Inferior parietal cortex (tissue), 1 donor: ENCODE data around the gene PRDM11.
"Not testable (repeated sequence)": the region's sequence is repeated elsewhere in the genome, so short reads cannot be mapped to it uniquely, and the experiment has no call there.

ENCODE experiments used
- DNase-seq: peaks from one replicate; pipeline ENCODE4 v3.0.0-alpha.2; 2016; ENCODE audit errors: extremely low spot score

Gene PRDM11

DNA sequence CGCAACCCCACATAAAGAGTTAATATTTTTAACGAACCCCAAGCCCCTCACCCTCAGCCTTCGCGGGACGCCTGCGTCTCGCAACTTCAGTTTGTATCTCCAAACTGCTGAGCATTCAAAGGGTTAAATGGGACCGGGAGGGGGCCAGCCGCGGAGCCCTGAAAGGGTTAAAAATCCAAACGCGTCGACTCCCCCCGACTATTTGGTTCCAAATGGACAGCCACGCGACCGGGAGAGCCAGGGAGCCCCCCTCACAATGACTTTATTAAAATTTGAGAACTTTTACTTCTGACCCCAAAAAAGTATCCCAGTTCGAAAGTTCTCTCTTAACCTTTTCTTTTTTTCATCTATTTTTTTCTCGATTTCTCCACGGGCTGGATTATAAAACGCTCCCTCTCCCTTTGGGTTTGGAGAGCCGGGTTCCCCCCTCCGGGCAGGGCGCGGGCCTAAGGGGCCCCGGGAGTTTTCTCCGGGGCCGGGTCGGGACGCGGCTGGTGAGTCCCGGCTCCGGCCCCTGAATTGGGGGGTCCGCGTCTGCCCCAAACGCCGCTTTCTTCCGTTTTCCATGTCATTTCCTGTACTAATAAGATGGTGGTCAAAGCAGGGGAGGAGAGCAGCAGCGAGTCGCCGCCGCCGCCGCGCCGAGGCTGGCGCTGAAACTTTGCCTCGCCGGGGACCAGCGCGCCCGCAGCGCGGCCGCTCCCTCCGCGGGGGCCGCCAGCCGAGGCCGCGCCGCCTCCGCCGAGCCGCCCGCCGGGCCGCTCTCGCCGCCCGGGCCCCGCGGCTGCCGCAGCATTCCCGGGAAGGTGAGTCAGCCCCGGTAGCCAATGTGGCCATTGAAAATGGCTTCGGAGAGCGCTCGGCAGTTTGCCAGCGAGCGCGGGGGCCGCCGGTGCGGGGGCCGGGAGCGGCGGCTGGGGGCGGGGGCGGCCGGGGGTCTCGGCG is at the start of gene PRDM11:
Gene PRDM11 (plus strand): TSS at position 568 of the 945 bp plus-strand sequence. CDS start 35,128 bp downstream, outside the sequence.
- peak; percentile 39 for DNase-seq

- peak; percentile 61 for DNase-seq
These were observed 48.5 kb upstream of the PRDM11 start for GRCh38 chr11:45097721-45098493.

DNA sequence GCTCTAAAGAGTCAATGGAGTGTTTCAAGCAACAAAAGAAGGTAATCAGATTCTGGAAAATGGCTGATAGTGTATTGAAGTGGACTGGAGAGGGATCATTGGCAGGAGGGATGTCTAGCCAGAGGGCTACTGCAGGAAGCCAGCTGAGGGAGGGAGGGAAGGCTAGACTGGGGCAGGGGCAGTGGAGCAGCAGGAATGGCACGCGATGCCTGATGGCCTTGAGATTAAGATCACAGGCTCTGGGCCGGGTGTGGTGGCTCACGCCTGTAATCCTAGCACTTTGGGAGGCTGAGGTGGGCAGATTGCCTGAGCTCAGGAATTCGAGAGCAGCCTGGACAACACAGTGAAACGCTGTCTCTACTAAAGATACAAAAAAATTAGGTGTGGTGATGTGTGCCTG is 47.5 kb upstream of the PRDM11 start:
- DNase-seq, result no peak

GRCh38 chr11:45100339-45100738 is 46.1 kb upstream of the PRDM11 start:
- no peak for DNase-seq

DNA sequence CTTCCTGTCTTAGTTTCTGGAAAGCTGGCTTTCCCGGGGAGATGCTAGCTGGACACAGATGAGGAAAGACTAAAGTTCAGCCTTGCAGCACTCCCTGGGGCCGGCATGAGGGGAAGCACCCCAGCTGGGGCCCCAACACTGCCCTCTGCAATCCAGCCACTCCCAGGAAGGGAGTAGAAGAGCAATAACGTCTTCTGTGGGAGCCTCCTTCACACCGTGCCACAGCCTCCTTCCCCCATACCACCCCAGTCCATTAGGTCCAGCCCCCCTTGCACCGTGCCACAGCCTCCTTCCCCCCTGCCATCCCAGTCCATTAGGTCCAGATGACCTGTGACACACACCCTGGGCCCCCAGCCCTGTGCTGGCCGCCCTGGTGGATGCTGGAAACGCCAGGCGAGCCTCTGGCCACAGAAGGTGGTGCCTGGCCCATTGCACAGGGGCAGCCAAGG is 44.1 kb upstream of the PRDM11 start:
- DNase-seq, result no peak

DNA sequence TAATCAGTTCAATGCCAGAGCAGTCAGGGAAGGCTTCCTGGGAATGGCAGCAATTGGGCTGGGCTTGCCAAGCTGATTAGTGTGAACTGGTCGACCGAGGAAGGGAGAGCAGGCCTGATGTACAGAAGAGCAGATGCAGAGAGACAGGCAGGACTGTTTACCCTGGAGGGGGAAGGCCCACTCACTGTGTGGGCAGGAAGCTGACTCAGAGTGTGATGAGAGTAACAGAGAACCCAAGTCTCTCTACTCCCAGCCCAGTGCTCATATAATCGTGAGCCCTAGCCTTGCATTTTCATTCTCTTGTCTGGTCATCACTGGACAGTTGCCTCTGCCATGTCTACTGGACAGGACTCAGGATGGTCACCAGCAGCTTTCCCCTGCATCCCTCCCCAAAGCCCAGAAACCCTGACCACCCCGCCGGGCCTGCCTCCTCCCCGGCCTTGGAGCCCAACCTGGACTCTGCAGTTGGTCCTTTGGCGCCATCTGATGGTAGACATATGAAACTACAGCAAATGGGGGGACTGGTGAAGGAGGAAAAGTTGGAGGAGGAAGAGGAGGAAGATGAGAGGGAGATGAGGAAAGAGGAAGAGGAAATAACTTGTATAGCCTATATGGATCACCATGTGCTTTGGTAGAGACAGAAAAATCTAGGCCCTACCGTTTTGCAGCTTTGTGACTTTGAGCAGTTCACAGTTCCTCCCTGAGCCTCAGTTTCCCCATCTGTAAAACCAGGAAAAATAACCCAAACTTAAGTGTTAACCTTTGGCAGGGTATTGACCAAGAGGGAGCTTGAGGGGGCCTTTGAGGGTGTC is 43.4 kb upstream of the PRDM11 start:
- DNase-seq, result peak; percentile 80

- DNase-seq, result no peak
These were observed 42.2 kb upstream of the PRDM11 start for GRCh38 chr11:45104006-45104789.

GRCh38 chr11:45104790-45105084 is 41.7 kb upstream of the PRDM11 start:
- DNase-seq, result no peak

DNA sequence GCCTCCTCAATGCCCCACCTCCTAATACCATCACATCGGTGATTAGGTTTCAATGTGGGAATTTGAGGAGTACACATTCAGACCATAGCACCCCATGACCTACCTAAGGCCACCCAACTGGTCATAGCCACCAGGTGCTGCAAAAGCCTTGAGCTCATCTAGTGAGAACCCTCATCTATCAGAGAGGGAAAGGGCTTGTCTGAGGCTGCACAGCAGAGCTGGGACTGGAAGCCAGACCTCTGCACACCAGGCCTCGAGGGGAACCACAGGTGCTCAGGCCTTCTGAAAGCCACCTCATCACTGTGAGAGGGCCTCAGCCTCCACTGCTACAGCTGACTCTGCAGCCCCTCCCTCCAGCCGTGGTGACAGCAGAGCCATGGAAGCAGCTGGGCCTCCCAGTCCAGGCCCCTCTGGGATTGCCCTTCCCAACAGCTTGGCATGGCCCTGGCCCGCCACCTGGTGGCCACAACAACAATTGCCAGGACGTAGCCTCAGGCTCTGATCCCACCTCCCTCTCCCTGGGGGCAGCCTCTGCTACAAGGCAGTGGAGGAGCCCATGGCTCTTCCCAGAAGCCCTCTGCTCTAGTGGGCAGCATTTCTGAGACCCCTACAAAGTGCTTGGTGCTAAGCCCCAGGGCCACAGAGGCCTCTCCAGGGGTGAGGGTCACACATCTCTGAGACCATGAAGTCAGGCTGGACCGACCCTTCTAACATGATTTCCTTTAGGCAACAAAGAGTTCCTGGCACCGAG is 41.0 kb upstream of the PRDM11 start:
- DNase-seq, result peak; percentile 76

DNA sequence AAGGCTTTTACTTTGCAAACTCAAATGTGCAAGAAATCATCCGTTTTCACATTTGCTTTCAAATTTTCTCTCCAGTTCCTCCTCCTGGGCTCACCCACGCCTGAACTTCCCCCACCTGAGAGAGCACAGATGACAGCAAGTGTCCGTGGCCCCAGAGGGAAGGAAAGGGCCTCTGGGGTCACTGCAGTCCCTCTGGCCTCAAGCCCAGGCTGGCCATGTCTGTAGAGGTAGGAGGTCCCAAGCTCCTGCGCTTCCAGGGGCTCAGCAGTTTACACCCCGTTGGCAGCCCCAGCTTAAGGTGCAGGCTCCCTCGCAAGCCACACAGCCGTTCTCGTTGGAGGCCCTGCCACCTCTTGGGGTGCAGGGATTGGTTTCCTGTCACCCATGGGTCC is 40.5 kb upstream of the PRDM11 start:
- no peak for DNase-seq

DNA sequence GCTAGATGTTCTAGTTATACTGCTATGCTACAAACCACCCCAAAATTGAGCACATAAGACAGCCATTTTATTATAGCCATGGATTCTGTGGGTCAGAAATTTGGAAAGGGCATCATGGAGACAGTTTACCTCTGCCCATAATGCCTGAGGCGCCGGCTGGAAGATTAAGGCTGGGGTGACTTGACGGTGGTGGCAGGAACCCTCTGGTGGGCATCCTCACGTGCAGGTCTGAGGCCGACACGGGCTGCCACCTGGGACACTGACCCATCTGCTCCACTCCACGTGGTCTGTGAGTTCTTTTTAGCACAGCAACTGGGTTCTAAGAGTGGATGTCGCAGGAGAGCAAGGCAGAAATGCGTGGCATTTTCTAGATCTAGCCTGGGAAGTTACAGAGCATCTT is 40.0 kb upstream of the PRDM11 start:
- no peak for DNase-seq

GRCh38 chr11:45107029-45107428 is 39.4 kb upstream of the PRDM11 start:
- no peak for DNase-seq

DNA sequence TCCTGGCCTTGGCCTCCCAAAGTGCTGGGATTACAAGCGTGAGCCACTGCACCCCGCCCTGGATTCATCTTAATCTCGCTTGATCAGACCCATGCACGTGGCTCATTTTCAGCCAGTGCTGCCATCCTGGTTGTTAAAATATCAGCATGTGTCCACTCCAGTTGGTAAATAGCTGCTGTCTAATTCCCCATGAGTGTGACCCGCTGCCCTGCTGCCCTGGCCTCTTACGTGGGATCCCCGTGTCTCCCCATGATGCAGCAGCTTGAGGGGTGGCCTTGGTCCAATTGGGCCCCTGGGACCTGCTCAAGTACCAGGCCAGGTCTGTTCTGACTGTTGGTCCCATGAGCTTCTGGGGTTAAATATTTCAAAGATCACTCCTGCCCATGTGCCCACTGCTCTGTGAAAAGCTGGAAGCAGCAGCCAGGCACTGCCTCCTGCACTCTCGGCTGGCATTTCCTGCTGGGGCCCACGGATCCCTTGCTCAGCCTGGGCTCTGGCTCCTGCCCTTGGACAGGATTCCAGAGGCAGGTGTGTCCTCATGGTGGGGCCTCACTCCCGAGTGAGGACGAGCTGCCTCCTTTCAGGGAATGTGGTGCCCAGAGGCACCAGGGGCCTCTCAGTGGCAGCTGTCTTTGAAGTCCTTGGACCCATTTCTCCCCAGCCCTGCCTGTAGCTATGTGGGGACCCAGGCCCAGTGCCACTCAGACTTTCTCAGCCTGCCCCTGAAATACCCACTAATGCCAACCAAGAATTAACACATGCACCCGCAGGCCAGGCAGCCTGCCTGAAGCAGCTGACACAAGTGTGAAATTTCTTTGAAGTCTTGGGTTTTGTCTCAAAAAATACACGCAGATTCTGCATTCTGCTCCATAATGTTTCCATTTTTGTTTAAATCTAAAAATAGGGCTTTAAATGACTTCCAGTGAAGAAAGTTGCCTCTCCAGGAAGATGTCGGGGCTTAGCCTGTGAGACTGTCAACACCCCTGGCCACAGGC is 38.1 kb upstream of the PRDM11 start:
- DNase-seq, result peak; percentile 33

DNA sequence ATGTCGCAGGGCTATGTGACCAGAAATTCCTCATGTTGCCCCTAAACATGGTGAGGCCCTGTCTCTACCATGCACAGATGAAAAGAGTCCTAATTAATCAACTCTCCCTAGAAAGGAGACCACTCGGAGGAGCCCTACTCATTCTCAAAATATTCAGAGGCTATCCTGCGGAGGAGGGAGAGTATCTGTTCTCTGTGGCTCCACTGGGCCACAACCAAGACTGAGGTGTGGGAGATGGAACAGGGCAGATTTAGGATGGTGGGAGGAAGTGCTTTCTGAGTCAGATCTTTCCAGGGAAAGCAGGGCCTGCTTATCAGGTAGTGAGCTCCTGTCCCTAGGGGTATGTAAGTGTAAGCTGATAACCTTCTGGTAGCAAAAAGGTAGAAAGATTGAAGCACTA is 37.0 kb upstream of the PRDM11 start:
- DNase-seq, result no peak

GRCh38 chr11:45110562-45110961 is 35.9 kb upstream of the PRDM11 start:
- DNase-seq, result peak; percentile 91

DNA sequence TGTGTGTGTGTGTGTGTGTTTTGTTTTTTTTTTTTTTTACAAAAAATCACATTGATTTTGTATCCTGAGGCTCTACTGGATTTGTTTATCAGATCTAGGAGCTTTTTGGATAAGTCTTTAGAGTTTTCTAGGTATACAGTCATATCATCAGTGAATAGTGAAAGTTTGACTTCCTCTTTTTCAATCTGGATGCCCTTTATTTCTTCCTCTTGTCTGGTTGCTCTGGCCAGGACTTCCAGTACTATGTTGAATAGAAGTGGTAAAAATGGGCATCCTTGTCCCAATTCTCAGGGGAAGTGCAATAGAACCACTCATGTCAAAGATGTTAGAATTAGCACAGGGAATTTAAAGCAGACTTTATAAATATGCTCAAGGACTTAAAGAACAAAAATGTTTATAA is 32.6 kb upstream of the PRDM11 start:
- no peak for DNase-seq

DNA sequence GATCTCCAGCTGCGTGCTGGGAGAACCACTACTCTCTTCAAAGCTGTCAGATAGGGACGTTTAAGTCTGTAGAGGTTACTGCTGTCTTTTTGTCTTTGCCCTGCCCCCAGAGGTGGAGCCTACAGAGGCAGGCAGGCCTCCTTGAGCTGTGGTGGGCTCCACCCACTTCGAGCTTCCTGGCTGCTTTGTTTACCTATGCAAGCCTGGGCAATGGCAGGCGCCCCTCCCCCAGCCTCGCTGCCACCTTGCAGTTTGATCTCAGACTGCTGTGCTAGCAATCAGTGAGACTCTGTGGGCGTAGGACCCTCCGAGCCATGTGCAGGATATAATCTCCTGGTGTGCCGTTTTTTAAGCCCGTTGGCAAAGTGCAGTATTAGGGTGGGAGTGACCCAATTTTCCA is 18.6 kb upstream of the PRDM11 start:
- DNase-seq, result not testable (repeated sequence)

DNA sequence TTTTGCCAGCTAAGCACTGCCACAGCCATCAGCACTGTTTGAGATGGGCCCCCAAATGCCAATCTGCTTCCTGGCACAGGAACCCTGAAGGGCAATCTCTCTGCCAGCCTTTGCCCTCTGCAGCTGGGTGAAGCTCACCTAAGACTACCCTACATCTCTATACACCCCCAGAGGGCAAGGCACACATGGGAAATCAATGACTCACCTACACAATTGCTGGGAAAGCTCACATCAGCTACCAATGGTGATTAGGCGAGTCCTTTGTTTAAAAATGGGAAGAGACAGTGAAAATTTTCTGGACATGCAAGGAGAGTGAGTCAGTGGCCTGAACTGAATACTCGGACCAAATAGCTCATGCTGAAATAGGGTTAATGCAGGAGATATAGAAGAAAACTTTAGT is 12.6 kb upstream of the PRDM11 start:
- DNase-seq, result no peak

DNA sequence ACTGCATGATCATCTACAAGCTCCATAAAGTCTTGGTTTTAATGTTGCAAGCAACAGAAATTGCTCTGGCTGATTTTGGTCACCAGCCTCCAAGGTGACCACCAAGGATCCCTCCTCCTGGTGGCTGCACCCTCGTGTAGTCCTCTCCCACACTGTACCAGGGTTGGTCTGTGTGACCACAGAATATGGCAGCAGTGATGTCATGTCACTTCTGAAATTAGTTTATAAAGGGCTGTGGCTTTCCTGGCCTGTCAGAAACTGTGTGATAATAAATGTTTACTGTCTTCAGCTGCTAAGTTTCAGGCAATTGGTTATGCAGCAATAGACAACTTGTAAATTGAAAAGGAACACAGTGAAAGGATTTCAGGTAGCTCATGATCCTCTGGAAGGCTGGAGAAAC is 5.3 kb upstream of the PRDM11 start:
- no peak for DNase-seq
